SK-N-SH treated with all-trans-retinoic acid at 6 μM for 48 hours (cell line): ENCODE data around the gene ALG14.
A peak's percentile ranks its signal among the peaks of the same experiment; 100 is the strongest.
"Not testable (repeated sequence)": the region's sequence is repeated elsewhere in the genome, so short reads cannot be mapped to it uniquely, and the experiment has no call there.

ENCODE experiments used
- ATAC-seq: fragments of 200-7000 bp; cut with Tn5 transposase; 3 replicates; pipeline ENCODE4 v1.9.1; 2020; ENCODE audit warnings: mild to moderate bottlenecking, moderate library complexity
- ARNTL ChIP-seq: fragments of 450-650 bp; formaldehyde crosslinking; IDR thresholded peaks from 2 replicates; pipeline ENCODE4 v1.5.0; 2020; ENCODE audit warnings: low read depth, mild to moderate bottlenecking, moderate library complexity, borderline replicate concordance
- BACH2 ChIP-seq: fragments of 250-450 bp; sonication (Bioruptor Pico); IDR thresholded peaks from 2 replicates; pipeline ENCODE4 v1.9.0; 2021; ENCODE audit warnings: mild to moderate bottlenecking, borderline replicate concordance
- CREB5 ChIP-seq: fragments of 250-450 bp; sonication (Bioruptor Pico); IDR thresholded peaks from 2 replicates; pipeline ENCODE4 v1.5.1; 2020; ENCODE audit warnings: low read depth, mild to moderate bottlenecking, moderate library complexity
- CSDC2 ChIP-seq: fragments of 250-450 bp; sonication (Bioruptor Pico); IDR thresholded peaks from 2 replicates; pipeline ENCODE4 v1.5.0; 2020; ENCODE audit warnings: mild to moderate bottlenecking, moderate library complexity
- ESRRG ChIP-seq: fragments of 250-450 bp; sonication (Bioruptor Pico); IDR thresholded peaks from 2 replicates; pipeline ENCODE4 v1.6.1; 2021; ENCODE audit warnings: mild to moderate bottlenecking
- GLIS3 ChIP-seq: fragments of 250-450 bp; sonication (Bioruptor Pico); IDR thresholded peaks from 2 replicates; pipeline ENCODE4 v1.5.0; 2020; ENCODE audit warnings: mild to moderate bottlenecking, moderate library complexity
- OSR1 ChIP-seq: fragments of 250-450 bp; sonication (Bioruptor Pico); IDR thresholded peaks from 2 replicates; pipeline ENCODE4 v1.8.0; 2022; ENCODE audit warnings: moderate library complexity, mild to moderate bottlenecking, inconsistent platforms
- PPARA ChIP-seq: fragments of 250-450 bp; sonication (Bioruptor Pico); IDR thresholded peaks from 2 replicates; pipeline ENCODE4 v1.5.0; 2020; ENCODE audit warnings: mild to moderate bottlenecking, borderline replicate concordance
- RARB ChIP-seq: fragments of 250-450 bp; sonication (Bioruptor Pico); IDR thresholded peaks from 2 replicates; pipeline ENCODE4 v1.8.0; 2021; ENCODE audit warnings: mild to moderate bottlenecking, moderate library complexity
- SNAI2 ChIP-seq: fragments of 250-450 bp; sonication (Bioruptor Pico); IDR thresholded peaks from 2 replicates; pipeline ENCODE4 v1.5.0; 2020; ENCODE audit warnings: mild to moderate bottlenecking, moderate library complexity
- TCF4 ChIP-seq: fragments of 250-450 bp; sonication (Bioruptor Pico); IDR thresholded peaks from 2 replicates; pipeline ENCODE4 v1.8.0; 2021; ENCODE audit warnings: mild to moderate bottlenecking, moderate library complexity, borderline replicate concordance
- ZC3H10 ChIP-seq: fragments of 250-450 bp; sonication (Bioruptor Pico); IDR thresholded peaks from 2 replicates; pipeline ENCODE4 v1.5.1; 2021; ENCODE audit warnings: mild to moderate bottlenecking, moderate library complexity
- ZFP3 ChIP-seq: fragments of 250-450 bp; sonication (Bioruptor Pico); IDR thresholded peaks from 2 replicates; pipeline ENCODE4 v1.5.0; 2020; ENCODE audit warnings: mild to moderate bottlenecking, moderate library complexity
- ZFP30 ChIP-seq: fragments of 450-650 bp; formaldehyde crosslinking; IDR thresholded peaks from 2 replicates; pipeline ENCODE4 v1.5.0; 2022; ENCODE audit warnings: mild to moderate bottlenecking, moderate library complexity
- ZNF565 ChIP-seq: fragments of 450-650 bp; formaldehyde crosslinking; conservative IDR thresholded peaks from 2 replicates; pipeline ENCODE4 v1.5.0; 2020; ENCODE audit warnings: low read depth, mild to moderate bottlenecking, moderate library complexity
- ZNF70 ChIP-seq: fragments of 450-650 bp; formaldehyde crosslinking; IDR thresholded peaks from 2 replicates; pipeline ENCODE4 v1.5.0; 2020; ENCODE audit warnings: mild to moderate bottlenecking, moderate library complexity
- ZNF8 ChIP-seq: fragments of 450-650 bp; formaldehyde crosslinking; IDR thresholded peaks from 2 replicates; pipeline ENCODE4 v1.5.0; 2020; ENCODE audit warnings: mild to moderate bottlenecking, moderate library complexity
- TF ChIP-seq, protein P1 (sequence below): fragments of 250-450 bp; sonication (Bioruptor Pico); IDR thresholded peaks from 2 replicates; pipeline ENCODE4 v1.5.1; 2021; ENCODE audit warnings: mild to moderate bottlenecking, moderate library complexity
- TF ChIP-seq, protein P2 (sequence below): fragments of 250-450 bp; sonication (Bioruptor Pico); IDR thresholded peaks from 2 replicates; pipeline ENCODE4 v1.8.0; 2021; ENCODE audit warnings: low read depth, mild to moderate bottlenecking, moderate library complexity, borderline replicate concordance

The ALG14 gene

DNA sequence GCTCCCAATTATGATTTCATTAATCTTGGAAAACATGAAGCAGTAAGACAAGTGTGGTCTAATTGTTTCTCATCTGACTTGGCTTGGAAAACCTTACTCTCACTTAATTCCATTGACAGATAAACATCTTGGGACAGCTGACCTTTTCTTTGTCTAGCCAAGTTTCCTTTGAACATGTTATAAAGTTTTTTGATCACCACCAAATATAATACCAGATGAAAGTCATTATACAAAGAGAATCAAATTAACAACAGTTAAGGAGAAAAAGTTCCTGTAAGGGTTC lies 50.2 kb downstream of the ALG14 start:
- no peak for TF ChIP-seq TCF4
- TF ChIP-seq ZFP30: no peak
- TF ChIP-seq, all 23 proteins: peak for 0
- ATAC-seq: no peak

DNA sequence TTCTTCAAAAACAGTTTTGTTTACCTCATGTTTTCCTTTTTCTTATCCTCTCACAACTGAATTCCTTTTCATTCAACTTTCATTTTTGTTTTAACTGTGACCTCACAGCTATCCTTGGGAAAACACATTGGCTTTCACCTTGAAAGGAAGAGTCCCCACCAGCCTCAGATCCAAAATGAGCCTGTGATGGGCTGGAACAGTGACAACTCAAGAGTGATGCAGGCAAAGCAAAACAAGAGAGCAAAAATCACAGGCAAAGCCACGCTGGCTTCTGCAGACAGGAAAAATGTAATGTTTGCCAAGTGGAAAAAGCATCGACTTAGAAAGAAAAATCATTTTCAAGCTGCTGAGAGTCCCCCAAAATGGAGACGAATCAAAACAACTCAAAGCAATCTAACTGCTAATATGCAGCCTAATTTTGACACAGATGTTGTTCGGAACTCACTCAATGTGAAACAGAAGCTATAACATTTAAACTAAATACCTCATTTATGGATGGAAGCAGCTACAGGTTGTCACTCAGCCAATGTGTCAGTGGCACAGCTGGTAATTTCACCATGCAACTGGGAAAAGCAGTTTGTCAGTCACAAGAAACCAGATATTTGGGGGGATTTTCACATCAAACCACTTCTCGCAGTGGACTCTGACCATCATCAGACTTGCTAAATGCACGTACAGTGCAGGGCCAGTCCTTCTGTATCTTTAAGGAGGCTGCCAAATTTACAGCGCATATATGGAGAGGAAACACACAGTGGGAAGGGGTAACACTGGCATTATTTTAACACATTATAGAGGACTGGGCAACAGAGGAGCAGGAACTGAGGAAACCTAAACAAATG lies 50.7 kb downstream of the ALG14 start:
- 0 out of 3 replicates have a peak, but pooled peaks have one; percentile 8 for ATAC-seq

GRCh38 chr1:95021119-95021518 lies 51.6 kb downstream of the ALG14 start:
- no peak for ATAC-seq
- peak; percentile 89 for TF ChIP-seq ZFP3
- no peak for TF ChIP-seq ESRRG

More for the DNA sequence above, 50.7 kb downstream of the ALG14 start:
- TF ChIP-seq OSR1 (CRISPR knock-in tag) (no peak), ESRRG (no peak), ZC3H10 (CRISPR knock-in tag) (no peak), ZNF8 (CRISPR knock-in tag) (no peak), TCF4 (no peak), ZNF565 (CRISPR knock-in tag) (no peak), PPARA (CRISPR knock-in tag) (no peak), RARB (CRISPR knock-in tag) (no peak)
- TF ChIP-seq, protein P1, sequence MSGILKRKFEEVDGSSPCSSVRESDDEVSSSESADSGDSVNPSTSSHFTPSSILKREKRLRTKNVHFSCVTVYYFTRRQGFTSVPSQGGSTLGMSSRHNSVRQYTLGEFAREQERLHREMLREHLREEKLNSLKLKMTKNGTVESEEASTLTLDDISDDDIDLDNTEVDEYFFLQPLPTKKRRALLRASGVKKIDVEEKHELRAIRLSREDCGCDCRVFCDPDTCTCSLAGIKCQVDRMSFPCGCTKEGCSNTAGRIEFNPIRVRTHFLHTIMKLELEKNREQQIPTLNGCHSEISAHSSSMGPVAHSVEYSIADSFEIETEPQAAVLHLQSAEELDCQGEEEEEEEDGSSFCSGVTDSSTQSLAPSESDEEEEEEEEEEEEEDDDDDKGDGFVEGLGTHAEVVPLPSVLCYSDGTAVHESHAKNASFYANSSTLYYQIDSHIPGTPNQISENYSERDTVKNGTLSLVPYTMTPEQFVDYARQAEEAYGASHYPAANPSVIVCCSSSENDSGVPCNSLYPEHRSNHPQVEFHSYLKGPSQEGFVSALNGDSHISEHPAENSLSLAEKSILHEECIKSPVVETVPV (CRISPR knock-in tag): no peak

GRCh38 chr1:95019466-95019865 lies 53.3 kb downstream of the ALG14 start:
- not testable (repeated sequence) for ATAC-seq

GRCh38 chr1:95018602-95019369 lies 54.0 kb downstream of the ALG14 start:
- TF ChIP-seq TCF4: peak; percentile 38; the same call in 1 of the 2 replicates
- TF ChIP-seq RARB (CRISPR knock-in tag): no peak
- ATAC-seq: no peak

GRCh38 chr1:95017775-95018174 lies 55.0 kb downstream of the ALG14 start:
- peak; percentile 32; the same call in 1 of the 3 replicates for ATAC-seq
- no peak for TF ChIP-seq SNAI2
- TF ChIP-seq OSR1 (CRISPR knock-in tag): no peak
- TF ChIP-seq ZNF70: no peak
- TF ChIP-seq ZNF8 (CRISPR knock-in tag): no peak
- no peak for TF ChIP-seq RARB (CRISPR knock-in tag)
- TF ChIP-seq ARNTL (CRISPR knock-in tag): no peak
- no peak for TF ChIP-seq GLIS3
- TF ChIP-seq, protein P2, sequence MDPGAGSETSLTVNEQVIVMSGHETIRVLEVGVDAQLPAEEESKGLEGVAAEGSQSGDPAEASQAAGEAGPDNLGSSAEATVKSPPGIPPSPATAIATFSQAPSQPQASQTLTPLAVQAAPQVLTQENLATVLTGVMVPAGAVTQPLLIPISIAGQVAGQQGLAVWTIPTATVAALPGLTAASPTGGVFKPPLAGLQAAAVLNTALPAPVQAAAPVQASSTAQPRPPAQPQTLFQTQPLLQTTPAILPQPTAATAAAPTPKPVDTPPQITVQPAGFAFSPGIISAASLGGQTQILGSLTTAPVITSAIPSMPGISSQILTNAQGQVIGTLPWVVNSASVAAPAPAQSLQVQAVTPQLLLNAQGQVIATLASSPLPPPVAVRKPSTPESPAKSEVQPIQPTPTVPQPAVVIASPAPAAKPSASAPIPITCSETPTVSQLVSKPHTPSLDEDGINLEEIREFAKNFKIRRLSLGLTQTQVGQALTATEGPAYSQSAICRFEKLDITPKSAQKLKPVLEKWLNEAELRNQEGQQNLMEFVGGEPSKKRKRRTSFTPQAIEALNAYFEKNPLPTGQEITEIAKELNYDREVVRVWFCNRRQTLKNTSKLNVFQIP (CRISPR knock-in tag): no peak
- no peak for TF ChIP-seq ZC3H10 (CRISPR knock-in tag)

DNA sequence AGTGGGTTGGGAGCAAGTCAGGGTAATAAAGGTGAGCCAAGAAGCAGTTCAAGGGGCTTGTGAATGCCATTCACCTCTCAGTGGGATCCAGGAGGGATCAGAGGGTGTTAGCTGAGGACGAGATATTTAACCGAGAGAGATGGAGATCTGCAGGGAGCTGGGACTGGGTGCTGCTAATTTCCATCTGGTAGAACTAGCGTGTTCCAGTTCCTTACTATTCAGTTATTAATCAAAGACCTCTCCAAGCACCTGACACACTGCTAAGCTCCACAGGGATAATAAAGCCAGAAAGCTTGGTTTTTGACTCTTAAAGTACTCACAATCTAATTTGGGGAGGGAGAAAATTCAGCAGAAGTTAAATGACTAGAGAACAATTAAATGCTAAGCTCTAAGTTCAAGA lies 57.7 kb downstream of the ALG14 start:
- TF ChIP-seq ESRRG: no peak
- no peak for TF ChIP-seq ZC3H10 (CRISPR knock-in tag)
- no peak for TF ChIP-seq TCF4
- no peak for TF ChIP-seq RARB (CRISPR knock-in tag)
- TF ChIP-seq, protein P2 (CRISPR knock-in tag): no peak
- TF ChIP-seq PPARA (CRISPR knock-in tag): no peak
- no peak for TF ChIP-seq CSDC2
- no peak for TF ChIP-seq ZNF8 (CRISPR knock-in tag)
- TF ChIP-seq CREB5 (CRISPR knock-in tag): no peak
- TF ChIP-seq GLIS3: no peak
- no peak for TF ChIP-seq ARNTL (CRISPR knock-in tag)
- no peak for TF ChIP-seq BACH2 (CRISPR knock-in tag)
- ATAC-seq: no peak
